GM19467 (cell line): ENCODE results near the gene S100Z.
"Not testable (repeated sequence)": the region's sequence is repeated elsewhere in the genome, so short reads cannot be mapped to it uniquely, and the experiment has no call there.

Experiments
- ATAC-seq: cut with Tn5 transposase; IDR thresholded peaks from one replicate; pipeline ENCODE4 v1.9.1; 2021; ENCODE audit warnings: mild to moderate bottlenecking, moderate library complexity; ENCODE audit not compliant: unreplicated experiment

Gene S100Z

GRCh38 chr5:76867827-76868693 lies 18.2 kb downstream of the S100Z start:
- no peak for ATAC-seq

- no peak for ATAC-seq
Measured at GRCh38 chr5:76870046-76870445, 20.2 kb downstream of the S100Z start.

GRCh38 chr5:76874088-76874581 lies 24.3 kb downstream of the S100Z start:
- ATAC-seq = no peak

- no peak for ATAC-seq
Measured at GRCh38 chr5:76888733-76889300, 39.0 kb downstream of the S100Z start.

- ATAC-seq = no peak
Measured at GRCh38 chr5:76893294-76893693, 43.5 kb downstream of the S100Z start.

- no peak for ATAC-seq
Measured at GRCh38 chr5:76896196-76896595, 46.4 kb downstream of the S100Z start.

GRCh38 chr5:76901522-76901921 lies 51.7 kb downstream of the S100Z start:
- ATAC-seq = no peak

GRCh38 chr5:76908166-76908565 lies 58.4 kb downstream of the S100Z start:
- no peak for ATAC-seq

- not testable (repeated sequence) for ATAC-seq
Measured at GRCh38 chr5:76910344-76910933, 60.6 kb downstream of the S100Z start.

- not testable (repeated sequence) for ATAC-seq
Measured at GRCh38 chr5:76914671-76915070, 64.9 kb downstream of the S100Z start.

GRCh38 chr5:76918539-76918938 lies 68.7 kb downstream of the S100Z start:
- no peak for ATAC-seq

GRCh38 chr5:76920491-76920890 lies 70.7 kb downstream of the S100Z start:
- no peak for ATAC-seq

- ATAC-seq = no peak
Measured at GRCh38 chr5:76926329-76927105, 76.7 kb downstream of the S100Z start.

- ATAC-seq = no peak
Measured at GRCh38 chr5:76927961-76928360, 78.1 kb downstream of the S100Z start.

- no peak for ATAC-seq
Measured at GRCh38 chr5:76930083-76930482, 80.3 kb downstream of the S100Z start.

GRCh38 chr5:76938177-76938576 lies 88.4 kb downstream of the S100Z start:
- ATAC-seq = no peak

- ATAC-seq = no peak
Measured at GRCh38 chr5:76941000-76941399, 91.2 kb downstream of the S100Z start.

- no peak for ATAC-seq
Measured at GRCh38 chr5:76941442-76941841, 91.6 kb downstream of the S100Z start.

- ATAC-seq = no peak
Measured at GRCh38 chr5:76942581-76942980, 92.8 kb downstream of the S100Z start.

- no peak for ATAC-seq
Measured at GRCh38 chr5:76943006-76943405, 93.2 kb downstream of the S100Z start.

GRCh38 chr5:76944638-76945037 lies 94.8 kb downstream of the S100Z start:
- ATAC-seq = no peak
